Measurements from ENCODE around the gene RARB.

DNA sequence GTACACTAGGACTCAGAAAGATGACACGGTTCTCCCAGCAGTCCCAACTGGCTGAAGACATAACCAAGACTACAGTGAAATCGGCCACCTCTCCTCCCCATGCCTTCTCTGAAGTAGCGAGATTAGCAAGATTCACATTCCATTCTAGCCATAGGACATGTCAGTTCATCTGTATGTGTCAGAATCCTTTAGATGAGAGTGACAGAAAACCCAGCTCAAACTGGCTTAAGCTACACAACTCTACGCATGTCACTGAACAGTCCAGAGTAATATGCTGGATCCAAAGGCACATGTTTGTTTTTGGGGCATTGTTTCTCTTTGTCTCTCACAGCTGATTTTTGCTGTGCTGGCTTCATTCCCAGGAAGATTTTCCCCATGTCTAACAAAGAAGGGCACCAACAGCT, 75.8 kb downstream of the RARB start:
- TF ChIP-seq ZNF138 (tag by site-specific recombination; IDR thresholded peaks at IDR 0.05; ENCODE audit: borderline replicate concordance) = no peak
- TF ChIP-seq TRIM28 (IDR thresholded peaks at IDR 0.05; ENCODE audit: borderline replicate concordance, low read length) = no peak
- no peak for TF ChIP-seq CTCF (tag by site-specific recombination; IDR thresholded peaks at IDR 0.05)
- TF ChIP-seq ZNF362 (tag by site-specific recombination; IDR thresholded peaks at IDR 0.05) = no peak
- no peak for TF ChIP-seq ZNF133 (tag by site-specific recombination; IDR thresholded peaks at IDR 0.05)
- TF ChIP-seq, protein P1, sequence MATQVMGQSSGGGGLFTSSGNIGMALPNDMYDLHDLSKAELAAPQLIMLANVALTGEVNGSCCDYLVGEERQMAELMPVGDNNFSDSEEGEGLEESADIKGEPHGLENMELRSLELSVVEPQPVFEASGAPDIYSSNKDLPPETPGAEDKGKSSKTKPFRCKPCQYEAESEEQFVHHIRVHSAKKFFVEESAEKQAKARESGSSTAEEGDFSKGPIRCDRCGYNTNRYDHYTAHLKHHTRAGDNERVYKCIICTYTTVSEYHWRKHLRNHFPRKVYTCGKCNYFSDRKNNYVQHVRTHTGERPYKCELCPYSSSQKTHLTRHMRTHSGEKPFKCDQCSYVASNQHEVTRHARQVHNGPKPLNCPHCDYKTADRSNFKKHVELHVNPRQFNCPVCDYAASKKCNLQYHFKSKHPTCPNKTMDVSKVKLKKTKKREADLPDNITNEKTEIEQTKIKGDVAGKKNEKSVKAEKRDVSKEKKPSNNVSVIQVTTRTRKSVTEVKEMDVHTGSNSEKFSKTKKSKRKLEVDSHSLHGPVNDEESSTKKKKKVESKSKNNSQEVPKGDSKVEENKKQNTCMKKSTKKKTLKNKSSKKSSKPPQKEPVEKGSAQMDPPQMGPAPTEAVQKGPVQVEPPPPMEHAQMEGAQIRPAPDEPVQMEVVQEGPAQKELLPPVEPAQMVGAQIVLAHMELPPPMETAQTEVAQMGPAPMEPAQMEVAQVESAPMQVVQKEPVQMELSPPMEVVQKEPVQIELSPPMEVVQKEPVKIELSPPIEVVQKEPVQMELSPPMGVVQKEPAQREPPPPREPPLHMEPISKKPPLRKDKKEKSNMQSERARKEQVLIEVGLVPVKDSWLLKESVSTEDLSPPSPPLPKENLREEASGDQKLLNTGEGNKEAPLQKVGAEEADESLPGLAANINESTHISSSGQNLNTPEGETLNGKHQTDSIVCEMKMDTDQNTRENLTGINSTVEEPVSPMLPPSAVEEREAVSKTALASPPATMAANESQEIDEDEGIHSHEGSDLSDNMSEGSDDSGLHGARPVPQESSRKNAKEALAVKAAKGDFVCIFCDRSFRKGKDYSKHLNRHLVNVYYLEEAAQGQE (tag by site-specific recombination; IDR thresholded peaks at IDR 0.05) = no peak
- TF ChIP-seq ZNF473 (tag by site-specific recombination; IDR thresholded peaks at IDR 0.05) = no peak
